NCI-H748 (cell line): Measurements from ENCODE around the gene SHB.
"Not testable (repeated sequence)": the region's sequence is repeated elsewhere in the genome, so short reads cannot be mapped to it uniquely, and the experiment has no call there.

Experiments used
- DNase-seq: peaks from one replicate; lab custom pipeline; 2025; ENCODE audit not compliant: unreplicated experiment; lab: John Stamatoyannopoulos, UW

Gene SHB

GRCh38 chr9:37921546-37922300, 147.3 kb downstream of the SHB start:
- no peak for DNase-seq

DNA sequence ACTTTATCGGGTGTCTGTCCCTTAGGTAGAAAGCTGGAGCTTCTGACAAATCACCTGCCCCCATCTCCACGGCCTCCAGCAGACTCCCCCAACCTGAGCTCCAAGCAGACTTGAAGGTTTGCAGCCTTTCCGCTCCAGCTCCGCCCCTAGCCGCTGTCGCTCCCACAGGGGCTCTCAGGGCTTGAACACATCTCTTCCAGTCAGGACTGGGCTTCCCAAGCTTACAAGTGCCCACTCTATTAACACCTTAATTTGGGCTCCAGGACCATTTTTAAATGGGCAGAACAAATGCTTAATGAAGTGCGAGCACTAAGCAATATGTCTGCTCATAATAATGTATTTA, 147.9 kb downstream of the SHB start:
- no peak for DNase-seq

DNA sequence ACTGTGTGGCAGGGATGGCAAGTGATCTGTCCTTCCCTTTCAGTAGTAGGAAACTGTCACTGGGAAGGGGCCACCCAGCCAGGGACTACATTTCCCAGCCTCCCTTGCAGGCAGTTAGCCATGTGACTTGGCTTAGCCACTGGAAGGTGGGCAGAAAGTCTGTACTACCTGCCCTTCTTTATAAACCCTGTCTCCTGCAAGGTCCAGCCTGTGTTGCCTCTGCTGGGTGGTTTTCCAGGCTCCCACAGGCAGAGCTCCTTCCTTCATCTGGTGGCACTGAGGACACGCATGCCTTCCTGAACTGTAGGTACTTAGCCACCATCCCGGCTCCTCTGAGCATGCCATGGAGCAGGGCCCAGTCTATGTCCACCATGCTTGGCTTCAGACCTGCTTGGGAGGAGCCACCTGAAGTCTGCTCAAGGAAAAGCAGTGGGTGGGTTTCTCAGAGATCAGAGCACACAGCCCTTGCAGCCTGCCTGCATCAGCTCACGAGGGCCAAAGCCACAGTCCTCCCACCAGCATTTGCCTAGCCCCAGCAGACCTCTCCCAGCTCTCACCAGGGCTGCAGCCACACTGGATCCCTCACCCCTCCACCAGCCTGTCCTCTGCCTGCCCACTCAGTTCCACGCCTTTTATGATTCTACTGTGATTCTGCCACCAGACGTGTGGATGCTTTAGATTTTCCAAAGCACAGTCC, 148.4 kb downstream of the SHB start:
- peak; percentile 32 for DNase-seq

- DNase-seq = no peak
These were observed 149.1 kb downstream of the SHB start for GRCh38 chr9:37919956-37920335.

- peak; percentile 47 for DNase-seq
These were observed 149.6 kb downstream of the SHB start for GRCh38 chr9:37919246-37919955.

GRCh38 chr9:37918665-37919170, 150.3 kb downstream of the SHB start:
- no peak for DNase-seq

DNA sequence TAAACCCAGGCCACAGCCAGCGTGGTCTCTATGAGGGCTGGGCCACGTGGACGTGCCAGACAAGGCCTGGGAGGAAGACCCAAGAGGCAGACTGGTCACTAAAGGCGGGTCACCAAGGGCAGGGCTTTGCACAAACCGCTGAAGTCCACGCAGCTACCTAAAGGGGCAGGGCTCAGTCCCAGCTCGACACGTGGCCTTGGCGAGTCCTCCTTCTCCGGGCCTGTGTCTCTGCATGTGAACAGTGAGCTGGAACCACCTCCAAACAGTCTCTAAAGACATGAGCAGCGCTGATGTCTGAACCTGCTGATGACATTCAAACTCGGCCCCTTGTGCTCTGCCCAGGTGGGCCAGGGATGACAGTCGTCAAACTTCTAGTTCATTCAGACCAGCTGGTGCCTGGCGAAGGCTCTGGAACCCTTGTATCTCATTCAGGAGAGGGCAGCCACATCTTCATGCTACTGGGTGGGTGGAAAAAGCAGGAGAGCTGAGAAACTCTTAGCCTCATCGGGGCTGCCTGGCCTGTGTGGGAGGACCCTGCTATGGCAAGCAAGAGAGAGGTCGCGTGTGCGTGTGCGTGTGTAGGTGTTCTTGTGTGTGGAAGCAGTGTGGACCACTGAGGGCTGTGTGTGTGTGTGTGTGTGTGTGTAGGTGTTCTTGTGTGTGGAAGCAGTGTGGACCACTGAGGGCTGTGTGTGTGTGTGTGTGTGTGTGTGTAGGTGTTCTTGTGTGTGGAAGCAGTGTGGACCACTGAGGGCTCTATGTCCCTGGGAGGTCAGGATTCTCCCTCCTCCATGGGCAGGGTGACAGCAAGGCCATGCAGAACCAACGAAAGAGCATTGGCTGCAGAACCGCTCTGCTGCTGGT, 151.0 kb downstream of the SHB start:
- DNase-seq = no peak

- DNase-seq = no peak
These were observed 151.7 kb downstream of the SHB start for GRCh38 chr9:37917313-37917731.

DNA sequence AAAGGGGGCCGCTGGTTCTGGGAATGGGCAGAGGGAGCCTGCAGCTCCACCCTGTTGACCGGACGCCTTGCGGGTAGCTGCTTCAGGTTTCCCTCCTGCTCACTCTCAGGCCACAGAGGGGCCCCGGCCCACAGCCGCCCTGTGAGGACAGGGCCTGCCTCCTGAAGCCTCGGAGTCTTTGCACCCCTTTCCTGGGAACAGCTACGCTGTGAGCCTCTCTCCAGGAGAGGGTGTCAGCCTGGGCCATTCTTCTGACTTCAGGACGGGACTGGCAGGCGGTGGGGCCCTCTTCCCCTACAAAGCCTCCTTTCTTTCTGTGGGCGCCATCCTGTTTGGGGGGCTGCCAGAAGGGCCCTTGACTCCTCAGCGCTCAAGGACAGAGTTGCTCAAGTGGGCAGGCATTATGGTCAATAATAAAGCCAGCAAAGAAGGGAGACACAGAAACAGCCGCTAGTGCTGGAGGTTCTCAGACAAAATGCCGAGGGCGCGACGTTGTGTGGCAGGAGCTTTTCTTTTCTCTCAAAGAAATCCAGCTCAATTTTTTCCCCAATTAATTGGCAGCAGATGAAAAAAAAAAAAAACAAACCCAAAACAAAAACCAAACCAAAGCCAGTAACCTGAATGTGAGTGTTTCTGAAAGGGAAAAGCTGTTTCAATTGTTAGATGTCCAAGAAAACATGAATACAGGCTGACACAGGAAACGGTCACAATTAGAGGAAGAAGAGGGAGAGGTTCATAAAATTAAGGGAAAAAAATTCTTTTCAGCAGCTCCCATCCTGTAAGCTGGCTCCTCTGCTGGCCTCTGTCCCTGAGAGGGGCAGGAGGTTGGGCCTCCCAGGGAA, 152.3 kb downstream of the SHB start:
- no peak for DNase-seq

- no peak for DNase-seq
These were observed 153.0 kb downstream of the SHB start for GRCh38 chr9:37915911-37916470.

- no peak for DNase-seq
These were observed 154.2 kb downstream of the SHB start for GRCh38 chr9:37914701-37915358.

DNA sequence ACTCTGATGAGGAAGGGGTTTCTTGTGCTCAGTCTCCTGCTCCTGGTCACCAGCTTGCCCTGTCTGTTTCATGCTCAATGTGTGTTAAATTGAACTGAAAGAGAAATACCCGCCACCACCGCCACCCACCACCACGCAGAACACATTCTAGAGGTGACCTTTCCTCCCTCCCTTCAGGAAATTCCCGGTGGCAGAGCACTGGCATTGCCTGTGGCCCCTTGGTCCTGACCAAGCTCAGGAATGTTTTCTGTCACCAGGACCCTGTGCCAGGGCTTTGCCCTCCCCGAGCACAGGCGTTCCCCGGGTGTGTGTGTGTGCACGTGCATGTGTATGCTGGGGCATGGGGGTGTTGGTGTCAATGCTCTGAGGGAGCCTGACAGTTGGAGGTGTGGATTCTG, 154.9 kb downstream of the SHB start:
- no peak for DNase-seq

DNA sequence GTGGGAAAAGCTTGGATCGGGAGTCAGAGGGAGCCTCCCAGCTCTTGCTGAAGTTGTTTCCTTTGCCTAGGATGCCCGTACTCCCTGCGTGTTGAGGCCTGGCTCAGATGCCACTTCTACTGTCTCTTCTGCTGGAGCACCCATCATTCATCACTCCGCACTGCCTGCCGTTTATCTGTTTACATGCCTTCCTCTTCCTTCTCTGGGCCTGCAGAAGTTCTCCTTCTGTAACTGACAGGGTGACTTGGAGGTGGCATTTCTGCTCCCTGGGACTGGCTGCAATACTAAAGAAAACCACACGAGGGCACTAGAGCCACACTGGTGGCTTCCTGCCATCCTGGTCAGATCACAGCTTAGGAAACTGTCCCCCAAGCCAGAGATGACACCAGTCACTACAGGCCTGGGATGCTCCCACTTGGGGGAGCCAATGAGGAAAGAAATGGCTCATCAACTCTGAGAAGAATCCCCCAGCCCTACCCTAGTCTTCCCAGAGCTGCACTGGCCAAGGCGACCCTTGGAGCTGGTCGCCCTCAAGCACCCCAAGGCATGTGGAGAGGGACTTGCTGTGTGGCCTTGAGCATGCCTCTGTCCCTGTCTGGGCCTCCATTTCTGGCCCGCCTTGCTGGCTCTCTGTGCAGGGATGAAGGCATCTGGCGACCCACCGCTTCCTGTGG, 155.4 kb downstream of the SHB start:
- DNase-seq = peak; percentile 76

- DNase-seq = no peak
These were observed 157.8 kb downstream of the SHB start for GRCh38 chr9:37911271-37911681.

GRCh38 chr9:37910271-37910670, 158.8 kb downstream of the SHB start:
- no peak for DNase-seq

GRCh38 chr9:37909836-37910235, 159.2 kb downstream of the SHB start:
- DNase-seq = not testable (repeated sequence)

GRCh38 chr9:37909326-37909725, 159.7 kb downstream of the SHB start:
- DNase-seq = no peak

DNA sequence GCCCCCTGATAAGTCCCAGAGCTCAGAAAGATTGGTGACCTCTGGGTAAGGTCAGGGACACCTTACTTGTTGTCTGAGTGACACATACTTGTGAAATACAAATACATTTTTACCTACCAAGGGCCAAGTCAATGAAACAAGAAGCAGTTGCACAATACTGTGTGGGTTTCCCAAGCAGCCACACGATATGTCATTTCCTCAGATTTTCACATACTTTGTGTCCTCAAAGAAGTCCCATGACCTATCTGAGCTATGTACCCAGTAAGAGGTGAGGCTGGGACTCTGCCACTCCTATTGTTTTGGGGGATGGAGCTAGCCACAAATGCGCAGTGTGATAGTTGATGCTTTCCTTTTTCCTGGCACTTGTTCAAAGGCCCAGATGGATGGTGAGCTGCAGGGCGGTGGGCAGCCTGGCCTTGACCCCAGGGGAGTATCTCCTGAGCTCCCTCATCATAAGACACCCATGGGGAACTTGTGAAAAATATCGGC, 160.3 kb downstream of the SHB start:
- DNase-seq = no peak

DNA sequence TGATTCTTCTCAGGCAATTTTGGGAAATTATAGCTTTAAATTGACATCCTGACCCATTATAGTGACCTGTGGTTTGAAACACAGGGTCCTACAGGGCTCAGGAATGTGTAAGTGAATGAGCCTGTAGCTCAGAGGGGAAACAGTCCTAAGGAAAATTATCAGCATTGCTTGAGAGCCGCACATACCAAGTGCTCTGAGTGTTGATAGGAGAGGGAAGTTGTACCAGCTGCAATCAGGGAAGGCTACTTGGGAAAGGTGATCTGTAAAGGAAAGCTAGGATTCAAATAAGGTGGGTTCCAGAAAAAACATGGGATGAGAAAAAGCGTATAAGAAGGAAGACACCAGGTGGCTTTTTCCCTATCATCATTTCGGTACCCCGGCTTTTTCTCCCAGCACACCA, 160.7 kb downstream of the SHB start:
- DNase-seq = no peak
